ENCODE measurements around the gene ASZ1. TPM values are rescaled to one million over a fixed set of nuclear protein-coding genes. Genes with fewer than 3 reads are reported as not detected.

ASZ1 gene
- total and polyA plus RNA-seq, 2 donors (not counting 1 experiment from before 2014, with no cell fraction given): not detected

- no peak overlapping the region for H3K27ac ChIP-seq (ENCODE audit: low read length in 2 of 2)
- no peak for DNase-seq
- no peak overlapping the region for H3K9ac ChIP-seq (ENCODE audit: low read length)
- no CpG with 5 or more reads among the region's 3 CpGs for WGBS (ENCODE audit: insufficient coverage)
- ATAC-seq (ENCODE audit: low read depth): no peak
- H2AFZ ChIP-seq (ENCODE audit: insufficient read depth, low read depth, low read length, poor library complexity, severe bottlenecking): no peak overlapping the region
- TF ChIP-seq EZH2 (IDR thresholded peaks at IDR 0.05; ENCODE audit: borderline replicate concordance, insufficient read depth, low read depth, low read length, poor library complexity, severe bottlenecking) (no peak), CTCF (IDR thresholded peaks at IDR 0.05) (no peak)
- Mint-ChIP-seq H3K9me3 (ENCODE audit: insufficient read depth) (no peaks in the 10 kb centered on the region), H3K4me1 (no peaks in the 10 kb centered on the region), H3K27ac (no peak overlapping the region), H3K4me3 (no peak overlapping the region), H3K27me3 (no peaks in the 10 kb centered on the region)
- POLR2A ChIA-PET: no interaction called here
- H3K36me3 ChIP-seq (replicated peaks in 1 of 2; ENCODE audit: control extremely low read depth in 1 of 2, control insufficient read depth in 1 of 2, extremely low read depth in 1 of 2, insufficient read depth in 2 of 2, low read length in 1 of 2): no peaks in the 10 kb centered on the region
- no peaks in the 10 kb centered on the region for H3K27me3 ChIP-seq (replicated peaks in 1 of 4; ENCODE audit: control extremely low read depth in 1 of 4, control insufficient read depth in 3 of 4, insufficient read depth in 4 of 4, low read length in 3 of 4)
- intact Hi-C loops (cut with micrococcal nuclease): no loop called here
- H3K4me3 ChIP-seq (ENCODE audit: control extremely low read depth in 1 of 5, extremely low read depth in 1 of 5, insufficient read depth in 1 of 5, low read depth in 2 of 5, low read length in 4 of 5): no peak overlapping the region
- H3K4me1 ChIP-seq (ENCODE audit: control insufficient read depth in 2 of 2, insufficient read depth in 2 of 2, low read length in 2 of 2): no peaks in the 10 kb centered on the region
- H3K4me2 ChIP-seq (replicated peaks; ENCODE audit: low read depth, low read length, poor library complexity, severe bottlenecking): no peak overlapping the region
- CTCF ChIA-PET: no interaction called here
- no peaks in the 10 kb centered on the region for H3K79me2 ChIP-seq (ENCODE audit: control insufficient read depth, insufficient read depth, low read length)
- no peaks in the 10 kb centered on the region for H3K9me3 ChIP-seq (ENCODE audit: control extremely low read depth in 1 of 3, control insufficient read depth in 2 of 3, insufficient read depth in 1 of 3, low read length in 2 of 3)
- no peaks in the 10 kb centered on the region for H4K20me1 ChIP-seq (ENCODE audit: control insufficient read depth, insufficient read depth, low read length, poor library complexity, severe bottlenecking)
Observed at GRCh38 chr7:117405519-117405918, 21.8 kb downstream of the ASZ1 start.

- Histone ChIP-seq H3K27me3 (replicated peaks in 1 of 4; ENCODE audit: control extremely low read depth in 1 of 4, control insufficient read depth in 3 of 4, insufficient read depth in 4 of 4, low read length in 3 of 4) (no peaks in the 10 kb centered on the region), H3K9ac (ENCODE audit: low read length) (no peak overlapping the region), H3K79me2 (ENCODE audit: control insufficient read depth, insufficient read depth, low read length) (no peaks in the 10 kb centered on the region), H3K4me1 (ENCODE audit: control insufficient read depth in 2 of 2, insufficient read depth in 2 of 2, low read length in 2 of 2) (no peaks in the 10 kb centered on the region), H3K4me2 (replicated peaks; ENCODE audit: low read depth, low read length, poor library complexity, severe bottlenecking) (no peak overlapping the region), H3K4me3 (ENCODE audit: control extremely low read depth in 1 of 5, extremely low read depth in 1 of 5, insufficient read depth in 1 of 5, low read depth in 2 of 5, low read length in 4 of 5) (no peak overlapping the region), H3K36me3 (replicated peaks in 1 of 2; ENCODE audit: control extremely low read depth in 1 of 2, control insufficient read depth in 1 of 2, extremely low read depth in 1 of 2, insufficient read depth in 2 of 2, low read length in 1 of 2) (no peaks in the 10 kb centered on the region), H4K20me1 (ENCODE audit: control insufficient read depth, insufficient read depth, low read length, poor library complexity, severe bottlenecking) (no peaks in the 10 kb centered on the region), H2AFZ (ENCODE audit: insufficient read depth, low read depth, low read length, poor library complexity, severe bottlenecking) (no peak overlapping the region), H3K9me3 (ENCODE audit: control extremely low read depth in 1 of 3, control insufficient read depth in 2 of 3, insufficient read depth in 1 of 3, low read length in 2 of 3) (no peaks in the 10 kb centered on the region), H3K27ac (ENCODE audit: low read length in 2 of 2) (no peak overlapping the region)
- POLR2A ChIA-PET: no interaction called here
- Mint-ChIP-seq H3K9me3 (ENCODE audit: insufficient read depth) (no peaks in the 10 kb centered on the region), H3K4me3 (no peak overlapping the region), H3K4me1 (no peaks in the 10 kb centered on the region), H3K27me3 (no peaks in the 10 kb centered on the region), H3K27ac (no peak overlapping the region)
- CTCF ChIA-PET: no interaction called here
- TF ChIP-seq EZH2 (IDR thresholded peaks at IDR 0.05; ENCODE audit: borderline replicate concordance, insufficient read depth, low read depth, low read length, poor library complexity, severe bottlenecking) (no peak), CTCF (IDR thresholded peaks at IDR 0.05) (no peak)
- DNase-seq (no peak), ATAC-seq (ENCODE audit: low read depth) (no peak)
- WGBS (ENCODE audit: insufficient coverage): 95% methylated on average over 3 of the region's 8 CpGs
- intact Hi-C loops (cut with micrococcal nuclease): no loop called here
Observed at GRCh38 chr7:117403737-117404136, 23.6 kb downstream of the ASZ1 start.

Data from B cell (primary cell).